22Rv1 (cell line): ENCODE measurements around the gene TRIM45.

Experiments used
- H3K27ac ChIP-seq: fragments of 450-650 bp; 2 replicates; pipeline ENCODE4 v1.5.1; 2017
- ZFX ChIP-seq: fragments of 450-650 bp; IDR thresholded peaks from 2 replicates; pipeline ENCODE4 v1.6.1; 2017; ENCODE audit warnings: antibody characterized with exemption, borderline replicate concordance
- TF ChIP-seq, protein P1 (sequence below): fragments of 450-650 bp; IDR thresholded peaks from 2 replicates; pipeline ENCODE4 v1.5.1; 2017; ENCODE audit warnings: mild to moderate bottlenecking

Gene TRIM45

GRCh38 chr1:117117697-117118096 lies 3.9 kb downstream of the TRIM45 start:
- no peak overlapping the region for H3K27ac ChIP-seq
- no peak for TF ChIP-seq ZFX
- TF ChIP-seq, protein P1, sequence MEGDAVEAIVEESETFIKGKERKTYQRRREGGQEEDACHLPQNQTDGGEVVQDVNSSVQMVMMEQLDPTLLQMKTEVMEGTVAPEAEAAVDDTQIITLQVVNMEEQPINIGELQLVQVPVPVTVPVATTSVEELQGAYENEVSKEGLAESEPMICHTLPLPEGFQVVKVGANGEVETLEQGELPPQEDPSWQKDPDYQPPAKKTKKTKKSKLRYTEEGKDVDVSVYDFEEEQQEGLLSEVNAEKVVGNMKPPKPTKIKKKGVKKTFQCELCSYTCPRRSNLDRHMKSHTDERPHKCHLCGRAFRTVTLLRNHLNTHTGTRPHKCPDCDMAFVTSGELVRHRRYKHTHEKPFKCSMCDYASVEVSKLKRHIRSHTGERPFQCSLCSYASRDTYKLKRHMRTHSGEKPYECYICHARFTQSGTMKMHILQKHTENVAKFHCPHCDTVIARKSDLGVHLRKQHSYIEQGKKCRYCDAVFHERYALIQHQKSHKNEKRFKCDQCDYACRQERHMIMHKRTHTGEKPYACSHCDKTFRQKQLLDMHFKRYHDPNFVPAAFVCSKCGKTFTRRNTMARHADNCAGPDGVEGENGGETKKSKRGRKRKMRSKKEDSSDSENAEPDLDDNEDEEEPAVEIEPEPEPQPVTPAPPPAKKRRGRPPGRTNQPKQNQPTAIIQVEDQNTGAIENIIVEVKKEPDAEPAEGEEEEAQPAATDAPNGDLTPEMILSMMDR: no peak

DNA sequence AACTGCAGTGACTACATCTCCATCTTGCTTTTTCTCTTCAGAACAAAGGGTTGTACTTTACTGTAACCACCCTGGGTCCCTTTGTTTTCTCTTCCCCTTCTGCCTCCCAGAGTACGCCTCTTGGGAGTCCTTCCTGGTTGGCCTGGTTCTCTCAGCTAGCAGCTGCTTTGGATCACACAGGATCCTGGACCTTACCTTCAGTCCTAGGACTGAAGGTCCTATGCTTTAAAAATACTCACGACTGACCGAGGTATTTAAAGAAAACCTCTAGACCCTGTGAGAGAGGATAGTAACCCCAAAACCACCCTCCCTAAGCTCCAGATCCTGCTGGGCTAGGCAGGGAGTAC lies 4.8 kb downstream of the TRIM45 start:
- H3K27ac ChIP-seq: no peak overlapping the region
- TF ChIP-seq, protein P1: no peak
- TF ChIP-seq ZFX: no peak

DNA sequence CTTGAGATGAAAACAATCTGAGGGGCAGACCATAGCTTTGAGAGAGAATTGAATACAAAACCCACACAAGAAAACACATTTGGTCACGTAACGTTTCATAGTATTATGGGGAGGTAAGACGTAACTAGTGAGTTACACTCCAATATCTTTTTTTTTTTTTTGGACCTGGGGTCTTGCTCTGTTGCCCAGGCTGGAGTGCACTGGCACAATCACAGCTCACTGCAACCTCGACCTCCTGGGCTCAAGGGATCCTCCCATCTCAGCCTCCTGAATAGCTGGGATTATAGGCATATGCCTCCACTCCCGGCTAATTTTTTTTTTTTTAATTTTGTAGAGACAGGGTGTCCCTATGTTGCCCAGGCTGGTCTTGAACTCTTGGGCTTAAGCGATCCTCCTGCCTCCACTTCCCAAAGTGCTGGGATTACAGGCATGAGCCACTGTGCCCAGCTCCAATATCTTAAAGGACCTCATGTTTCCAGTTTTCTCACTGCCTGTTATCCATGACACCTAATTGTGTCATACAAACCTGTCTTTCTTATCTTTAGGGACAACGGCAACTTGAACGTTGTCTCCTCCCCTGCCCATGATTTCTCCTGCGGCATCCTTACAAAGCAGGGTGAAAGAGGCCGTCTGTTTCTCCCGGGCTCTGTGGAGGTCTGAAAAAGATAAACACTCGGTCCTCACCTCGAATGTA lies 5.3 kb downstream of the TRIM45 start:
- no peak overlapping the region for H3K27ac ChIP-seq
- TF ChIP-seq, protein P1: no peak
- no peak for TF ChIP-seq ZFX

- H3K27ac ChIP-seq: no peak overlapping the region
- TF ChIP-seq, protein P1: no peak
These were observed 6.7 kb downstream of the TRIM45 start for GRCh38 chr1:117114877-117115276.

DNA sequence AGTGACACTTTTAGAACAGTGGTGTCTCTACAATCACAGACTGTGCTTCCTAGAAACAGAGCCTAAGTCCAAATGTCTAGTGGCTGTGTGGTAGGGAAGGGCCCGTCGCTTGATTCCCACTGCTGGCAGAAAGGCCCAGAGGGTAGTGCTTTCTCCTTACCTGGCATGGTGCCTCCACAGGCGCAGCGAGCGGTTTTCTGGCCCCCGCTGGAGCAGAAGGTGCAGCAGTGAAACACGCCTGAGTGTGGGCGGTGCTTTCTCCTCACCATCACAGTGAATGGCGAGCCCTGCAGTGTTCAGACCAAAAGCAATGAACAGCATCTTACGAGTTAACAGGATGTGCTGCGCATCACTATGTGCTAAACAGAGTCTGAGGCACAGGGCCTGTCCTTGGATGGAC lies 8.3 kb downstream of the TRIM45 start:
- H3K27ac ChIP-seq: no peak overlapping the region
- no peak for TF ChIP-seq ZFX
- TF ChIP-seq, protein P1: no peak

GRCh38 chr1:117112047-117112717 lies 9.4 kb downstream of the TRIM45 start:
- TF ChIP-seq ZFX: no peak
- TF ChIP-seq, protein P1: no peak
- H3K27ac ChIP-seq: no peak overlapping the region

- no peak for TF ChIP-seq ZFX
- TF ChIP-seq, protein P1: no peak
These were observed 10.8 kb downstream of the TRIM45 start for GRCh38 chr1:117110774-117111173.

More at GRCh38 chr1:117110774-117111173, 10.8 kb downstream of the TRIM45 start:
- no peak overlapping the region for H3K27ac ChIP-seq
